DOHH2 (cell line): Measurements from ENCODE around the gene ZMYM1.

Experiments used
- H3F3A ChIP-seq: fragments of 200-600 bp; sonication (generic), shearing (Covaris generic); 2 replicates; pipeline ENCODE4 v1.6.0; 2016; ENCODE audit warnings: antibody characterized with exemption, mild to moderate bottlenecking; ENCODE audit not compliant: control insufficient read depth, insufficient read depth
- H3K27ac ChIP-seq: fragments of 200-600 bp; sonication (generic); 2 replicates; pipeline ENCODE4 v1.5.1; 2014; ENCODE audit warnings: low read depth, mild to moderate bottlenecking, low read length, moderate library complexity
- H3K27me3 ChIP-seq: fragments of 200-600 bp; sonication (generic); 2 replicates; pipeline ENCODE4 v1.6.1; 2014; ENCODE audit warnings: mild to moderate bottlenecking, low read length, mixed read lengths; ENCODE audit not compliant: control insufficient read depth
- H3K36me3 ChIP-seq: fragments of 200-600 bp; sonication (generic); 2 replicates; pipeline ENCODE4 v1.6.1; 2014; ENCODE audit warnings: mild to moderate bottlenecking, low read length, moderate library complexity, mixed read lengths; ENCODE audit not compliant: control insufficient read depth
- H3K4me1 ChIP-seq: fragments of 200-600 bp; sonication (generic); 2 replicates; pipeline ENCODE4 v1.6.1; 2014; ENCODE audit warnings: mild to moderate bottlenecking, low read length, mixed read lengths; ENCODE audit not compliant: control insufficient read depth
- H3K4me2 ChIP-seq: fragments of 200-600 bp; sonication (generic); 2 replicates; pipeline ENCODE4 v1.6.0; 2014; ENCODE audit warnings: mild to moderate bottlenecking, low read length, moderate library complexity
- H3K4me3 ChIP-seq: fragments of 200-600 bp; sonication (generic); 2 replicates; pipeline ENCODE4 v1.5.1; 2014; ENCODE audit warnings: mild to moderate bottlenecking, low read length, mixed read lengths
- H3K79me2 ChIP-seq: fragments of 200-600 bp; sonication (generic); 2 replicates; pipeline ENCODE4 v1.6.1; 2014; ENCODE audit warnings: mild to moderate bottlenecking, low read length, mixed read lengths; ENCODE audit not compliant: control insufficient read depth
- H3K9me2 ChIP-seq: fragments of 200-600 bp; sonication (generic); replicated peaks from 2 replicates; pipeline ENCODE4 v1.6.1; 2014; ENCODE audit warnings: mild to moderate bottlenecking, low read length, mixed read lengths; ENCODE audit not compliant: control insufficient read depth
- H3K9me3 ChIP-seq: fragments of 200-600 bp; sonication (generic); 2 replicates; pipeline ENCODE4 v1.6.1; 2014; ENCODE audit warnings: antibody characterized with exemption, low read length, mixed read lengths; ENCODE audit not compliant: control insufficient read depth, insufficient read depth
- H4K20me1 ChIP-seq: fragments of 200-600 bp; sonication (generic); 2 replicates; pipeline ENCODE4 v1.6.0; 2014; ENCODE audit warnings: low read depth, mild to moderate bottlenecking, antibody characterized with exemption, low read length, moderate library complexity; ENCODE audit not compliant: control insufficient read depth, insufficient read depth
- CTCF ChIP-seq: fragments of 200-600 bp; sonication (generic); IDR thresholded peaks from one replicate; pipeline ENCODE4 v1.5.1; 2014; ENCODE audit warnings: antibody characterized with exemption, mild to moderate bottlenecking, low read depth, low read length; ENCODE audit not compliant: poor library complexity, severe bottlenecking
- EZH2phosphoT487 ChIP-seq: fragments of 200-600 bp; sonication (generic); IDR thresholded peaks from 2 replicates; pipeline ENCODE4 v1.6.1; 2017; ENCODE audit warnings: borderline replicate concordance, mild to moderate bottlenecking, antibody characterized with exemption, low read length, moderate library complexity, mixed read lengths

ZMYM1 gene

GRCh38 chr1:35036621-35037020 lies 42.6 kb upstream of the ZMYM1 start:
- TF ChIP-seq CTCF (no peak), EZH2phosphoT487 (no peak)
- Histone ChIP-seq H3K4me2 (no peak overlapping the region), H3K36me3 (no peaks in the 10 kb centered on the region), H3K79me2 (no peaks in the 10 kb centered on the region), H3K27ac (no peak overlapping the region), H4K20me1 (no peaks in the 10 kb centered on the region), H3K4me3 (no peak overlapping the region), H3K4me1 (peaks cover 5% of the 10 kb centered on the region), H3K9me3 (peaks cover 20% of the 10 kb centered on the region; the same call in 1 of the 2 replicates), H3F3A (0 out of 2 replicates have a peak, but pooled peaks cover 5% of the 10 kb centered on the region), H3K27me3 (no peaks in the 10 kb centered on the region), H3K9me2 (no peaks in the 10 kb centered on the region)

- no peaks in the 10 kb centered on the region for H3K36me3 ChIP-seq
- peaks cover 19% of the 10 kb centered on the region; the same call in 1 of the 2 replicates for H3K9me3 ChIP-seq
- H3K4me3 ChIP-seq: no peak overlapping the region
- H3K27ac ChIP-seq: no peak overlapping the region
- TF ChIP-seq CTCF: no peak
- TF ChIP-seq EZH2phosphoT487: no peak
- H3K9me2 ChIP-seq: no peaks in the 10 kb centered on the region
- H3K79me2 ChIP-seq: no peaks in the 10 kb centered on the region
- H3K4me2 ChIP-seq: no peak overlapping the region
- 0 out of 2 replicates have a peak, but pooled peaks cover 5% of the 10 kb centered on the region for H3F3A ChIP-seq
- peaks cover 3% of the 10 kb centered on the region for H3K4me1 ChIP-seq
- no peaks in the 10 kb centered on the region for H3K27me3 ChIP-seq
- H4K20me1 ChIP-seq: no peaks in the 10 kb centered on the region
Measured at GRCh38 chr1:35037206-35037605, 42.0 kb upstream of the ZMYM1 start.

GRCh38 chr1:35038723-35039122 lies 40.5 kb upstream of the ZMYM1 start:
- no peaks in the 10 kb centered on the region for H3K79me2 ChIP-seq
- no peaks in the 10 kb centered on the region for H3K36me3 ChIP-seq
- H3K4me1 ChIP-seq: no peaks in the 10 kb centered on the region
- peaks cover 4% of the 10 kb centered on the region; the same call in 1 of the 2 replicates for H3K9me3 ChIP-seq
- H3K9me2 ChIP-seq: no peaks in the 10 kb centered on the region
- no peaks in the 10 kb centered on the region for H3F3A ChIP-seq
- TF ChIP-seq EZH2phosphoT487 (no peak), CTCF (no peak)
- H4K20me1 ChIP-seq: no peaks in the 10 kb centered on the region
- no peak overlapping the region for H3K4me3 ChIP-seq
- H3K4me2 ChIP-seq: no peak overlapping the region
- no peak overlapping the region for H3K27ac ChIP-seq
- no peaks in the 10 kb centered on the region; the same call in 1 of the 2 replicates for H3K27me3 ChIP-seq
